Erythroblast (primary cell): Measurements from ENCODE around the gene CAMSAP2.

Experiments
- GATA1 ChIP-seq: IDR thresholded peaks from 2 replicates; pipeline ENCODE4 v1.6.1; 2011; ENCODE audit warnings: low read depth, mild to moderate bottlenecking, control low read depth, low read length, moderate library complexity
- POLR2A ChIP-seq: IDR thresholded peaks from 2 replicates; pipeline ENCODE4 v1.6.1; 2011; ENCODE audit warnings: mild to moderate bottlenecking, low read length

- TF ChIP-seq POLR2A (no peak), GATA1 (no peak)
Observed at GRCh38 chr1:200845360-200845759, 106.7 kb downstream of the CAMSAP2 start.
